AG08395 (cell line): ENCODE measurements around the gene ZRANB3.
"Not testable (repeated sequence)": the region's sequence is repeated elsewhere in the genome, so short reads cannot be mapped to it uniquely, and the experiment has no call there.

ENCODE experiments used
- DNase-seq: peaks from one replicate; pipeline ENCODE4 v3.0.0; 2012; ENCODE audit warnings: mixed read lengths, low spot score

The ZRANB3 gene

DNA sequence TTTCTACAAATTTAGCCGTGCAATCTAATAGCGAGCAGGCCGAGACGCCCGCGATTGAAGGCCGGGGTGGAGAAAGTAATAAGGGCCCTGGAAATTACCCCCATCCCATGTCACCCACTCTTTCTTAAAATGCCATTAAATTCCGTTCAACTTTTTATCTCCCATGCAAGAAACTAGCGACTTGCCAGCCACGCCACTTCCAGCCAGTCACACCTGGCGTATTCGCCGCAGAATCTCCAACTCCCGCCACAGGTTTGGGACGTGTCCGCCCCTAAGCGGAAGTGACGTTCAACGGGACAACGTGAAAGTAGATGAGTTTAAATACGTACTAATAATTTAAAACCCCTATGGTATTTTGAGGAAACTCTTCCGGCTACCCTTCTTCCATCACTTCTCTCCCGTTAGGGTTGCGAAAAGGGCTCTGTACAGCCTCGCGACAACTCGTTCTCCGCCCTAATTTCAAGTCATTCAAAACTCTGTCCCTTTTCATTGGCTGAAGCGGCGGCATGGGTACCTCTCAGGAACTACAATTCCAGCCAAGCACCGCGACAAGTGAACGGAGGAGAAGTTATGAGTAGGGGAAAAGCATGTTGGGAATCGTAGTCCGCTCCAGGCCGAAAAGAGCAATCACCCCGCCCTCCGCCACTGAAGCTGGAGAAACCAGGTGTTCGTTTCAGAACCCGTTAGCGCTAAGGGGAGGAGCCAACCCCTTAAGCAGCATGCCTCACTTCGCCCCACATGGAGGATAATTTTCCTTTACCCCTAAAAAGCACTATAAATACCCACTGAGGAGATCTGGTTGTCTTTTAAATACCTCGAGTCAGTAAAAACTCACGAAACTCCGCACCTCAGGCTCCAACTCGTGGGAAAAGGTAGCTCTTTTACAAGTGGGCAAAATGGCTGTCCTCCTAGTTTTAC, at the start of gene ZRANB3:
ZRANB3 (minus strand) TSS at position 906 of the 918 bp plus-strand sequence.
- peak; percentile 91 for DNase-seq

DNA sequence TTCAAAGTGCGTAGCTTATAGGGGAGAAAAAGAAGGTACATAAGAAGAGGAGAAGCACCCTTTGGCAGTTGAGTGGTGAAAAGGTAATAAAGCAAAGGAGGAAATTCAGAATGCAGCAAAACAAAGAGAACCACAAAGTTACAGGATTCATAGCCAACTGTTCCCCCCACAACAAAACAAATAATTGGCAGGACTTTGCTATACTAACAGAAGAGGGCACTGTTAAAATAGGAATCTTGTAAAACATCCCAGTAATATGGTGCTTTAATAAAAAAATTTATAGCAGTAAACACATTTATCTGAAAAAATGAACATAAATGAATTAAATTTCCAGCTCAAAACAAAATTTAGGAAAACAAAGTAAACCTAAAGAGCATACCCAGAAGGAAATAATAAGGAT, 42.6 kb upstream of the ZRANB3 start:
- DNase-seq, result no peak

DNA sequence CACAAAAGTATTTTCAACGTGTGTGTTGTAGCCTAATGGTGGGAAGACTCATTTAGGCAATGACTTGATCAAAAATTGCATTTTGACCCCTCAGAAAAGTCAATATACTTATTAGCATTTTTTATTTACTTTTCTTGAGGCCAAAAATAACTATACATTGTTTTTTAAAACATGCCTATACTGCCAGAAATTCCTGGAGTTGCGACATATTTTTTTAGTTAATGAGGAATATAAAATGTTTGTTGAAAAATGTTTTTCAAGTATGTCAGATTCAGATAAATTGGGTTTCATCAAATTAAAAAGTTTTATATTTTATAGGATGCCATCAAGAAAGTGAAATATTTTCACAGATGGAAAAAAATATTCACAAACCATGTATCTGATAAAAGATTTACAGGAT, 39.9 kb upstream of the ZRANB3 start:
- no peak for DNase-seq

DNA sequence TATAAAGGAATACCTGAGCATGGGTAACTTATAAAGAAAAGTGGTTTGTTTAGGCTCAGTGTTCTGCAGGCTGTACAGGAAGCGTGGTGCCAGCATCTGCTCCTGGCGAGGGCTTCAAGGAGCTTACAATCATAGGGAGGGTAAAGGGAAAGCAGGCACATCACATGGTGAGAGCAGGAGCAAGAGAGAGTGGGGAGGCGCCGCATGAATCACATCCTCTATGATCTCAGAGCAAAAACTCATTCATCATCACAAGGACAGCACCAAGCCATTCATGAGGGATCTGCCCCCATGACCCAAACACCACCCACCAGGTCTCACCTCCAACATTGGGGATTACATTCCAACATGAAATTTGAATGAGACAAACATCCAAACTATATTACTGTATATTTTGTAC, 32.8 kb upstream of the ZRANB3 start:
- no peak for DNase-seq

DNA sequence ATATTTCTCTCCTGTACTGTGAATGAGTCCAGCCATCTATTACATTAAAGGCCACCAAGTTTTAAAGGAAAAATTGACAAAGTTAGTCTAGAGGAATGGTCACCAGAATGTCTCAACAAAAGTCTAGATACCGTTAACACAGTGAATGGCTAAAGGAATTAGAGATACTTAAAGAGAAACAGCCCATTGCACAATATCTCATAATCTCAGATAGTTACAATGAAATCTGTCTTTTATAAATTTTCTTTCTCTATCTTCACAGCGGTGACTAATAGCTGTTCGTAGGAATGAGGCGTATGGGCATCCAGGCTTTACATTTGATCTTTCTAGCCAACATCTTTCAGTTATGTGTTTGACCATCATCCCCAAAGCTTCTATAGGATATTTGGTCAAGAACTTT, 30.9 kb upstream of the ZRANB3 start:
- no peak for DNase-seq

DNA sequence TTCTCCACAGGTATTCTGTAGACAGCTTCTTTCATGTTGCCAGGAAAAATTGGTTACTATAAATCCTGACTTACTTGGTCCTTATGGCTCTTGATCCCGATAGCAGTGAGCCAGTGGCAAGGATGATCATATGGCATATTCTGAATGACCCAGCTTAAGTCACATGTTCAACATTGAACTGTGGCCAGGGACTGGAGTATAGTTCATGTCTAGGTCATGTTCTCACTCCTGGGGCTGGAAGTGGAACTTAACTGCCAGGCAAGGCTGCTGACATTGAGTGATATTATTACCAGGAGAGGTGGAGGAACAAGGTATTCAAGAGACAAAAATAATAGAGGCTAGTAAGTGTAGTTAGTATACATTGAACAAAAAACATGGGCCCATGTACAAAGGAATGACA, 26.5 kb upstream of the ZRANB3 start:
- no peak for DNase-seq

DNA sequence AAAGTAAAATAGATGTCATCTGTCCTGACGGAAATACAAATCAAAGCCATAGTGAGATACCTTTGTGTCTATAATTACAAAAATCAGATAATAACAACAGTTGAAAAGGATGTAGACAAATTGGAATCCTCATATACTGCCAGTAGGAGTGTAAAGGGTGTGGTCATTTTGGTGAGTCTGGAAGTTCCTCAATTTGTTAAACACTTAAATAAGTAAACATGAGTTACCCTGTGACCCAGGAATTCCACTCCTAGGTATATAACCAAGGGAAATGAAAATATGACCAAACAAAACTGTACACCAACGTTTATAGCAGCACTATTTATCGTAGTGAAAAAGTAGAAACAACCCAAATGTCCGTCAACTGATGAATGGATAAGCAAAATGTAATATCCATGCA, 24.3 kb upstream of the ZRANB3 start:
- no peak for DNase-seq

DNA sequence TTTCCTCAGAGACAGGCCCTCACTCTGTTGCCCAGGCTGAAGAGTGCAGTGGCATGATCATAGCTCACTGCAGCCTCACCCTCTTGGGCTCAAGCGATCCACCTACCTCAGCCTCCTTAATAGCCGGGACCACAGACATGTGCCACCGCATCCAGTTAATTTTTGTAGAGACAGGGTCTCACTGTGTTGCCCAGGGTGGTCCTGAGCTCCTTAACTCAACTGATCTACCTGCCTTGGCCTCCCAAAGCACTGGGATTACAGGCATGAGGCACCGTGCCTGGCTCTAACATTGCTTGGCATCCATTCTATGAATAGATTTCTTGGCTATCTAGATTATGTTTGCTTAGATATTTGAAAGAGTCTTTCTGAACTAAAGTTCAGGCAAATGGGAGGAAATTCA, 21.9 kb upstream of the ZRANB3 start:
- no peak for DNase-seq

DNA sequence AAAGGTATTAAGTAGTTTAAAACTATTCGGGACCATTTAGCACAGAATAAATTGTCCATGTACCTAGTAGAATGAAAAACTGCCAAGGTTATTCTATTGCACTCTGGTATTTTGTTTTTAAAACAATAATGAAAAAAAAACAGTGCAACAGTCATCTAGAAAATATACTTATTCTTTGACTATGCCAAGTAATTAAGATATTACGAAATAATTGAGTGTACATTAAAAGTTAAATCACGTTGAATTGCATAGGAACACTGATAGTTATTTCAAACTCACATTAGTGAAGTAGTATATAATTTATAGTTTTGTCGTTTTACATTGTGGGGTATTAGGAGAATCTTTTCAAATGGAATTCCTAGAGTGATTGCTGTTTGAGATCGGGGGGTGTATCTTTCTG, 20.3 kb upstream of the ZRANB3 start:
- DNase-seq, result no peak

DNA sequence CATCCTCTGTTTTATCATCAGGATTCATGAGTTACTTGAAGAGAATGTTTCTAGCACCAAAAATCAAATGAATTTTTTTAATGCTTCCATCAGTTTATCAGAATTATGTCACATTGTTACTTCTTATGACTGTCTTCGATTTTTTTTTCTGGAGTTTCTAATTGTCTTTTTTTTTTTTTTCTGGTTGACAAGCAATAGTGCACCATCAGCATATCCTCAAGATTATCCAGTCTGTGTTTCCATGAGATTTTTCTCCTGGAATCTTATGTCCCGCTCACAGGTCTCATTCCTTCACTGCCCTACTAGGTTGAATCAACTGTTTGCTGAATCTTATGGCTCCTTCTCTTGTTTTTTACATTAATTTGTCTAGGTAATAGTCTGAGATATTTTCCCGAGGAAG, 16.3 kb upstream of the ZRANB3 start:
- DNase-seq, result no peak

DNA sequence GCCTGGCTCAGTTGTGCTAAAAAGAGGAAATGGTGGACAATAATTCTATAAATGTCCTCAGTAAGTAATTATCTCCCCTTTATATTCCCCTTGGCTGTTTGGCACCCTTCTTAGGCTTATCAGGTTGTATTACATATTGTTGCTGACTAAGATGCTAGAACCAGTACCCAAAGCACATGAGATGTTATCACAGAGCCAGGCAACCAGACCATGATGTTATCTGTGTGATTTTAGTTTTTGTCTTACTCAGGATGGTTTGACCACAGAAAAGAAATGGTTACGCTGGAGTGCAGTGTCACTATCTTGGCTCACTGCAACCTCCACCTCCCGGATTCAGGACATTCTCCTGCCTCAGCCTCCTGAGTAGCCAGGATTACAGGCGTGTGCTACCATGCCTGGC, 15.4 kb upstream of the ZRANB3 start:
- no peak for DNase-seq

DNA sequence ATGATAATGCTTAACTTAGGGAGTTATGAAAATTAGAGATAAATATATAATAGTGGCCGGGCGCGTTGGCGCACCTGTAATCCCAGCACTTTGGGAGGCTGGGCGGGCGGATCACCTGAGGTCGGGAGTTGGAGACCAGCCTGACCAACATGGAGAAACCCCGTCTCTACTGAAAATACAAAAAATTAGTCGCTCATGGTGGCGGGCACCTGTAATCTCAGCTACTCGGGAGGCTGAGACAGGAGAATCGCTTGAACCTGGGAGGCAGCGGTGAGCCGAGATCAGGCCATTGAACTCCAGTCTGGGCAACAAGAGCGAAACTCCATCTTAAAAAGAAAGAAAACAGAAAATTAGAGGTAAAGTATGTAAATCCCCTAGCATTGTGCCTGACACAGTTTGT, 2.5 kb upstream of the ZRANB3 start:
- DNase-seq, result not testable (repeated sequence)

DNA sequence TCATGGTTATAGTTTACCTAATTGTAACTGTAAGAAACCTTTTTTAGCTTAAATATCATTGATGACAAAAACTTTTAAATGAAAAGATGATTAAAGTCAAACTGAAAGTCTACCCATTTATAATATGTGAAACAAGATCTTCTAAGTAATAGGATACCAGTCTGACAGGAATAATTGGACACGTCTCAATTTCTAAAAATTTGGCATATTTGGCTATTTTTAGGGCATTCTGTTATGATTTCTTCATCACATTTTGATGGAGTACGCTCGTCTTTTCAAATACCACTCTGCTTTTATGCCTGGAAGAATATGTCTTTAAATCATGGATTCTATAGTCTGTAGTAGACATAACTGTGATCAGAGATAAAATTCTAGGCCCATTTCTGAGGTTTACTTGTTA, 1.6 kb upstream of the ZRANB3 start:
- no peak for DNase-seq

DNA sequence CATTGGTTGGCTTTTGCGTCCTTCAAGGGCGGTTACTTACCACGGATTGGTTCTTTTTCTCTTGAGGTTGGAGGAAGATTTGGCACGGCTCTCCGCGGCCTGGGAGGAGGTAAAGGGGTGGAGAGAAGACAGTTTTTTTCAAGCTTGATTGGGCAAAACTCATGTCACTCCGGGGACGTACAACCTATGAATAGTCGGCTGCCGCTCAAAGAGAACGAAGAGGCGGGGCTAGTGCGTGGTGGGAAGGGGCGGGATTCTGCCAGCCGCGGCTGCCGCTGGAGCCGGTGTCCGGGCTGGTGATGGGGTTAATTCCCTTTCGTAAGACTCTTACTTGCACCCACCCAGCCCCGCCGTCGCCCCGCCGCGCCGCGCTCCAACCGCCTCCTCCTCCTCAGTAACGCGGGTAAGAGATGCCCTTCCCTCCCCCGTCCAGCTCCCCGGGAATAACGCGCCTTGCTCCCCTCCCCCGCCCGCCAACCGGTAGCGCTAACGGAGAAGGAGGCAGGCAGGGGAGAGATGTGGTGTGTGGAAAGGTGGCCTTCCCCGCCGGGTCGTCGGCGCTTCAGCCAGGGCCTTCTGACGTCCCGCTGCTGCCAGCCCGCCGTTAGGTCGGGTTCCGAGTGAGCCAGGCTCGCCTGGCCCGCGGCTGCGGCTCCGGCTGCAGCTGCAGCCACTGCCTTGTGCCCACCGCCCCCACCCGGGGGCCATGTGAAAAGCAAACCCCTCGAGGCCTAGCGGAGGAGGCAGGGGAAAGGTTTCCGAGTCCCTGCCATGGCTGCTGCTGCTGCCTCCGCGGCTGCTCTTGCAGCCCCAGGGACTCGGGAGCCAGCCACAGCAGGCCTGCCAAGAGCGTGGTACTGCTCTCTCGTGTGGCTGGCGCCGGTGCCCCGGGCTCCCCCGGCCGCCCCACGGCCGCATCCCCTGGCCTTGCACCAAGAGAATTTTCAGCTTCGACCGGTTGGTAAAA, 496 bp upstream of the ZRANB3 start, which contains the start of gene R3HDM1:
R3HDM1 (plus strand) TSS at position 254 of the 967 bp plus-strand sequence. CDS start 73,362 bp downstream, outside the sequence.
- DNase-seq, result peak; percentile 99

DNA sequence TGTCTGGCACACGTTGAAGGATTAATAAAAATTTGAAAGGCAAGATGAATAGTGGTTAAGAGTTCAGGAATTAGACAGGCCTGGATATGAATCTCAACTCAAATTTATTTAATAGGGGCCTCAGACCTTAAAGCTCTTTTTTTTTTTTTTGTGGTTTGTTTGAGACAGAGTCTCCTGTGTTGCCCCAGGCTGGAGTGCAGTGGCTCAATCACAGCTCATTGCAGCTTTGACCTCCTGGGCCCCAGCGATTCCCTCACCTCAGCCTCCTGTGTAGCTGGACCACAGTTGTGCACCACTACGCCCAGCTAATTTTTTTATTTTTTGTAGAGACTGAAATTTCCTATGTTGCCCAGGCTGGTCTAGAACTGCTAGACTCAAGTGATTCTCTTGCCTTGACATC, 3.0 kb downstream of the ZRANB3 start:
- no peak for DNase-seq

DNA sequence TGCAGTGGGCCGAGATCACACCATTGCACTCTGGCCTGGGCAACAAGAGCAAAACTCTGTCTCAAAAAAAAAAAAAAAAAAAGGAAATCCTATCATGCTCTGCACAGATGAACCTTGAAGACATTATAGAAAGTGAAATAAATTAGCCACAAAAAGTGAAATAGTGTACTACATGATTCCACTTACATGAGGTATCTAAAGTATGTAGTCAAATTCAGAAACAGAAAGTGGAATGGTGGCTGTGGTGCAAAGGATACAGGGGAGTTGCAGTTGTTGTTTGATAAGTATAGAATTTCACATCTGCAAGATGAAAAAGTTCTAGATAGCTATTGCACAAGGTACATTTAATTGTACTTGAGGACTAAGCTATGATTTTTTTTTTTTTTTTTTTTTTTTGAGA, 5.2 kb downstream of the ZRANB3 start:
- DNase-seq, result no peak

DNA sequence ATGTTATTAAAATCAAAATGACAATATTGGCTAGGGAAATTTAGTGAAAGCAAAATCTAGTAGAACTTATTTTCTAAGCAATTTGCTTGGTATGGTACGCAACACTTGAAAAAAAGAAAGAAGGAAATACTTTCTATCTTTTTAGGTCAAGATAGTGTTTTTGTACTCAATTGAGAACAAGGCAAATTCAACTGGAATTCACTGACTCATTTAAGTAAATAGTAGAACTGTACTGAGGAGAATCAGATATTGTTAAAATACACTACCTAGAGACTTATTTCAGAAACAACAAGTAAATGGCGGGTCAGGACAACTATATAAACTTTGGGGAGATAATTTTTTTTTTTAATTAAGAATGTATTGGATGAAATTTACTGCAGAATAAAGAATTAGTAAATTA, 18.9 kb downstream of the ZRANB3 start:
- no peak for DNase-seq

DNA sequence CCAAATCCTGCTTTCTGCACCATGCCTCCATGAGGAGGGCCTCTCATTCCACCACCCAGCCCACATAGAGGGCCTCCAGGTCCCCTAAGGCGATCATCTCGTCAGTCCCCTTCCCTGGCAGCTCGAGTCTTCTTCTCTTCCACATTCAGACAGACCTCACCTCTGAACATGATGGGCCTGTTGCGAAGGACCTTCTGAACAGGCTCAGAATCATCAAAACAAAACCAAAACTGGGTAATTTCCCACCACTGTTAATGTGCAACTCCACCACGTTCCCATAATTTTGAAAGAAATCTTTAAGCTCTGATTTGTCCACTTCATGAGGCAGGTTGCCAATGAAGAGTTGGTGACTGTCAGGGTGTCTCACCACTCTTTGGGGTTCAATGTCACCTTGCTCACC, 20.4 kb downstream of the ZRANB3 start:
- DNase-seq, result no peak

DNA sequence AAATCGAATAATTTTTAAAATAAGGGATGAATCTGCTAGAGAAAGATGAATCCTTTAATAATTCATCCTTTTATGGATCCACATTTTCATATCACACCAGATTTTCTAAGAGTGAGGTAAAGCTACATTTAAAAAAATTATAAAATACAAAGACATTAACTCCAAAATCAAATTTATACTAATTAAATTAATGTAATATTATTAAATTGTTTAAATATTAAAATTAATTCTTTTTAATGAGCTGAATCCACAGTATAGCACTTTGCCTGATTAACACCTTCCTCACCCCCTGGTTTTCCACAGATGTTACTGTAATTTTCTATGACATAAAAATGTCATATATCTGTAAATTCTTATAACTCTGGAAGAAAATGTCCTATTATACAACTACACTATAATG, 26.2 kb downstream of the ZRANB3 start:
- no peak for DNase-seq

DNA sequence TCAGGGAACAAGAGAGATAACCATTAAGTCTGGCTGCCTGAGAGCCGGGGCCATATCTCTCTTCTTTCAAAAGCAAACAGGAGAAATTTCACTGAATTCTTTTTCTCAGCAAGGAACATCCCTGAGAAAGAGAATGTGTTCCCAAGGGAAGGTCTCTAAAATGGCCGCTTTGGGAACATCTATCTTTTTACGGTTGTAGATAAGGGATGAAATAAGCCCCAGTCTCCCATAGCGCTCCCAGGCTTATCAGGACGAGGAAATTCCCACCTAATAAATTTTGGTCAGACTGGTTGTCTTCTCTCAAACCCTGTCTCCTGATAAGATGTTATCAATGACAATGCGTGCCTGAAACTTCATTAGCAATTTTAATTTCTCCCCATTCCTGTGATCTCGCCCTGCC, 32.4 kb downstream of the ZRANB3 start:
- not testable (repeated sequence) for DNase-seq

DNA sequence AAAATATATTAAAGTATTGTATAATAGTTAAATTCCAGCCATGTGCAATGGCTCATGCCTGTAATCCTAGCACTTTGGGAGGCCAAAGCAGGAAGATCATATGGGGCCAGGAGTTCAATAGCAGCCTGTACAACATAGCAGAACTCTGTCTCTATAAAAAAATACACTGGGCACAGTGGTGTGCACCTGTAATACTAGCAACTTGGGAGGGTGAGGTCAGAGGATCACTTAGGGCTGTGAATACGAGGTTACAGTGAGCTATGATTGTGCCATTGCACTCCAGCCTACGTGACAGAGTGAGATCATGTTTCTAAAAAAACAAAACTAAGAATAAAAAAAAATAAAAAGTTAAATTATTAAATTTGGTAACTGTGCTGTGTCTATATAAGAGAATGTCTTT, 36.1 kb downstream of the ZRANB3 start:
- DNase-seq, result no peak

DNA sequence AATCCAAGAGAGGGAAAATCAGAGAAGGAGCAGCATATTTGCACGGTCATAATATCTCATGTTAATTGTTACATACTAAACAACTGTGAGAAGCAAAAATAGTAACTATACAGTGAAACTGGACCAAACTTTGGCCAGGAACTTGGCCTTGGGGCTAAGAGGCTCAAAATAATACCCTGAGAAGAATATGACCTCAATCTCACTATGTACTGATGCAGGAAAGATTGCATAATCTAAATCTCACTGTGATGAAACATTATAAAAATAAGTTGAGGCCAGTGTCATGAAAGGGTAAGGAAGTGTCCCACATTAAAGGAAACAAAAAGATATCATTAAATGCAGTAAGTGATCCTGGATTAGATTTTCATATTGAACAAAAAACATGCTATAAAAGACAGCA, 36.5 kb downstream of the ZRANB3 start:
- no peak for DNase-seq

DNA sequence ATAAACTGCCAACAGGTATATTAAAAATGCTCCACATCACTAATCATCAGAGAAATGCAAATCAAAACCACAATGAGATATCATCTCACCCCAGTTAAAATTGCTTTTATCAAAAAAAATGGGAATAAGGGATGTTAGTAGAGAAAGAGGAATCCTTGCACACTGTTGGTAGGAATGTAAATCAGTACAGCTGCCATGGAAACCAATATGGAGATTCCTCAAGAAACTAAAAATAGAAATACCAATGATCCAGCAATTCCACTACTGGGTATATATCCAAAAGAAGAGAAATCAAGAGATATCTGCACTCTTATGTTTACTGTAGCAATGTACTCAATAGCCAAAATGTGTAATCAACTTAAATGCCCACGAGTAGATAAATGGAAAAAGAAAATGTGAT, 40.6 kb downstream of the ZRANB3 start:
- DNase-seq, result peak; percentile 5
